CD4-positive, alpha-beta T cell treated with Interleukin-15 for 4 hours (primary cell): ENCODE results near the gene TSPAN12.
"Not testable (repeated sequence)": the region's sequence is repeated elsewhere in the genome, so short reads cannot be mapped to it uniquely, and the experiment has no call there.

ENCODE experiments used
- DNase-seq: peaks from one replicate; pipeline ENCODE4 v3.0.0-alpha.2; 2020; ENCODE audit warnings: low spot score

TSPAN12 gene

DNA sequence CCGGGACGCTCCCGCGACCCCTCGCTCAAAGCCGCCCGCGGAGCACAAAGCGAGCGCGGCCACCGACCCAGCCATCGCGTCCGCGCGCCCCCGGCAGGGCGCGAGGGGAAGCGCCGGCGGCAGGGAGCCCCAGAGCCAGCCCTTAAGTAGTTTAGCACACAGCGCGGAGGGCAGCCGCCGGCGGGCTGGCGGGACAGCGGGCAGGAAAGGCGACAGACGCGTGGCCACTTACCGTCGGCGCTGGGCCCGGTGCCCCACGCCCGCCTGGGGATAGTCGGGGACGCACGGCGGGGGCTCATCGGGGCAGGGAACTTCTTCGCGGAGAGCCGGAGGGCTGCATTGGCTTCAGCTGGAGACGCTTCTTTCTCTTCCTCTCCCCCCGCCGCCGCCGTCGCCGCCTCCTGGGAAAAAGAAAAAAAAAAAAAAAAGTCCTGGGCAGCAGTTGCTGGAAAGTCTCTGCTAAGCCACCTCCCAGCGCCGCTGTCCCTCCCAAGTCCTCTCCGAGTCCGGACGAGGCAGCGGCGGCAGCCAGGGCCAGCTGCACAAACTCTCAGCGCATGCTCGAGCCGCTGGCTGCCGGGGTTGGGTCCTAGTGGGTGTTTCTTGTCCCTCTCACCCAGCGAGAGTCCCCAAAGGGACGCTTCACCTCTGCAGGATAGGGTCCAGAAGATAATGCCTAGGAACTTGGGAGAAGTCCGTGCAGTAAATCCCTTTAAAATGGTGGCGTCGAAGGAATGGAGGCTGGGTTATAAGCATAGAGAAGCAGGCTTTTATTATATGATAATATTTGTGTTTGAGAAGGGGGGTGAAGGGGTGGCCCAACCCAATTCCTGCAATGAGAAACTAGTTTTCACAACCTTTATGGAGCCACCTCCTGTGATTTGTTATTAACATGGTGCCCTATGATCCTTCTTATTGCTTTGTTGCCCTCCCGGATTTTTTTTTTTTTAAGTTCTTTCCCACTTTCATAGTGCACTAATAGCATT is at the start of gene TSPAN12:
TSS of gene TSPAN12 (minus strand) at position 557 of the 986 bp plus-strand sequence. CDS start 1,381 bp downstream, outside the sequence.
- DNase-seq, result peak; percentile 25

DNA sequence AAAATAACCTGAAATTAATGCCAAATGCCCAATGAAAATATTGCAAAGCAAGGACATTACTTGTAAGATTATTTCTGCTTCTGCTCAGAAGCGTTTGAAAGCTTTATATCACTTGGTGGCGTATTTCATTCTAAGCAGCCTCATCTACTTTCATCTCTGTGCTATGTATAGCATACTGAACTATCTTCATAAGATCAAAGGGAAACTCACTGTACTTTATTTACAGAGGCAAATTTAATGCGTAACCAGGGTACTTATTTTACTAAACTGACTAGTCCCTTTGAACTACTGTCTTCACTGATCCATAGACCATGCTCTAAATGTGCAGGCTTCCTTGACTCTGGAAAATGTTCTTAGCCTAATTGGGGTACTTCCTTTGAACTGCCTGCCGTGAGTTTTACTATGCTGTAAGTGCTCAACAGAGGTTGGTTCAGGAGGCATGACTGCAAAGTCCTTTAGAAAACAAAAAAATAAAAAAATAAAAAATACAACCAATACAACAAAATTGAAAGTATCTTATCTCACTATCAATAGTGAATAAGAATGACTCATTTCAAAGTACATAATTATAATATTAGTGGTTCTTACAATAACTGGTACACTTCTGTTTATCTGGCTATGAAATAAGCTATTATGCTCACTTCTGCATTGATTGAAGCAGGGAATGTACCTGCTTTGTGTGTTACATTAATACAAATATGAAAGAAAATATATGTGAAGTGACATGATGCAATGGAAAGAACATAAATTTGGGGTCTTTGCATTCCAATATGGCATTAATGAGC is 41.0 kb upstream of the TSPAN12 start:
- no peak for DNase-seq

DNA sequence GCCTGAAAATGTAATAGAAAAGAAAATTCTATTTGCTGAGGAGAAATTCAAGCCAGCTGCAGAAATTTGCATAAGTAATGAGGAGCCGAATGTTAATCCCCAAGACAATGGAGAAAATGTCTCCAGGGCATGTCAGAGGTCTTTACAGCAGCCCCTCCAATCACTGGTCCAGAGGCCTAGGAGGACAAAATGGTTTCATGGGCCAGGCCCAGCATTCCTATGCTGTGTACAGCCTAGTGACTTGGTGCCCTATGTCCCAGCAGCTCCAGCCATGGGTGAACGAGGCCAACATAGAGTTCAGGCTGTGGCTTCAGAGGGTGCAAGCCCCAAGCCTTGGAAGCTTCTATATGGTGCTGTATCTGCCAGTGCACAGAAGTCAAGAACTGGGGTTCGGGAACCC is 37.3 kb upstream of the TSPAN12 start:
- DNase-seq, result not testable (repeated sequence)

DNA sequence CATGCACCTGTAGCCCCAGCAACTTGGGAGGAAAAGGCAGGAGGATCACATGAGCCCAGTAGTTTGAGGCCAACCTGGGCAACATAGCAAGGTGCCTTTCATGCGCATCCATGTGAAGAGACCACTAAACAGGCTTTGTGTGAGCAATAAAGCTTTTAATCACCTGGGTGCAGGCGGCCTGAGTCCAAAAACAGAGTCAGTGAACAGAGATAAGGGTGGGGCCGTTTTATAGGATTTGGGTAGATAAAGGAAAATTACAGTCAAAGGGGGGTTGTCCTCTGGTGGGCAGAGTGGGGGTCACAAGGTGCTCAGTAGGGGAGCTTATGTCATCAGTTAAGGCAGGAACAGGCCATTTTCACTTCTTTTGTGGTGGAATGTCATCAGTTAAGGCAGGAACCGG is 27.7 kb upstream of the TSPAN12 start:
- not testable (repeated sequence) for DNase-seq

DNA sequence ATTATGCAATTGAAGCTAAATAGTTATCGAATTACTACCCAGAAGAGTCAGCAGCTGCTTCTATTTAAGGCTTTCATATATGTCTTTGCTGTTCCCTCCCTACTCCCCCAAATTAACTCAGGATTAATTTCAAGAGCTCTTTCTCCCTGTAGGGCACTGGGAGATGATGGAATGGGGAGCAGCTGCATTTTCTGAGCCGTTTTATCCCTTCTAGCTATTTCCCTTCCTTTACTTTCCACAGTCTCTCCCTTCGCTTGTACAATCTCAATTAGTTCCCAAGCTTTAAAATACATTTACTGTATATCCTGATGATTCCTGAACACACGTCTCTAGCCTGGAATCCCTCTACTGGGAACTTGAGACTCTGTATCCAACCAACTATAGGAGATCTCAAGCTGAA is 19.8 kb upstream of the TSPAN12 start:
- DNase-seq, result no peak

DNA sequence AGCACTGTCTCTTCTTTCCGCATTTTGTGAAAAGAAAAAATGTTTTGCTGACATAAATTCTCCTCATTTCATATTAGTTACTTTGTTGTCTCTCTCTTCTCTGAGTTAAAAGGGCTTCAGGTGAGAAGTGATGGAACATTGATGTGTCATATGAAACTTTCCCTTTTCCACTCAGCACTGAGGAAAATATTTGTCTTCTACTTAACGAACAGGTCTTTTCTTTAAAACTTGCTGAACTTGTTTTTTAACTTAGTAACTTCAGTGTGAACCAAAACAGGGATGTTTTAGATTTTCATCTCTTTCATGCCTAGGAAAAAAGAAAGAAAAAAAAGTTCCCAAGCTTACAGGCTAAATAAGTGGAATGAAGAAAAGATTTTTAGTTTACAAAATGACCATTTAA is 19.0 kb upstream of the TSPAN12 start:
- DNase-seq, result no peak

DNA sequence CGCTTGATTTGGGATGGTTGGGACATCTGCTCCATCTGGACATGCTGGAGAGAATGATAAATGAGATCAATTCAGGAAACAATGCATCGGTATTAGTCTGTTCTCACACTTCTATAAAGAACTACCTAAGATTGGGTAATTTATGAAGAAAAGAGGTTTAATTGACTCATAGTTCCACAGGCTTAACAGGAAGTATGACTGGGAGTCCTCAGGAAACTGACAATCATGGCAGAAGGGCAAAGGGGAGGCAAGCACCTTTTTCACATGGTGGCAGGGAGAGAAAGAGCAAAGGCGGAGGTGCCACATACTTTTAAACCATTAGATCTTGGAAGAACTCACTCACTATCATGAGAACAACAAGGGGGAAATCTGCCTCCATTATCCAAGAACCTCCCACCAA is 16.8 kb upstream of the TSPAN12 start:
- no peak for DNase-seq

GRCh38 chr7:120874016-120874415 is 16.1 kb upstream of the TSPAN12 start:
- DNase-seq, result no peak

GRCh38 chr7:120873401-120873800 is 15.5 kb upstream of the TSPAN12 start:
- no peak for DNase-seq

GRCh38 chr7:120869700-120870099 is 11.8 kb upstream of the TSPAN12 start:
- no peak for DNase-seq

DNA sequence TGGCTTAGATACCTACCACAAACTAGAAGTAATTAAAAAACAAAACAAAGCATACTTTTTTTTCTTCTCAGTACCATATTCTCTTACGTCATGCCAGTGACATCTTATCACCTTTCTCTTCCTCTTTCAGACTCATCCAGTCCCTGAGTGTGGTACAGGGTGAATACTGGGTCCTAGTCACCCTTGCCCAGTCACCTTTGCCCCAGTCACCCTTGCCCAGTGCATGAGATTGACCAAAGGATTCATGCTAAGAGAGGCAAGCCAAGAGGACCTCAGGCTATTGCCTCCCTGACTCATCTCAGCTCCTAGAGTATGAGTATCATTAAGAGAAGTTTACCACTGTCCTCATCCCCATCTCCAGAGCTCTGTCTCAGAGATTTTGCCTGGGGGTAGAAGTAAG is 10.0 kb upstream of the TSPAN12 start:
- no peak for DNase-seq

DNA sequence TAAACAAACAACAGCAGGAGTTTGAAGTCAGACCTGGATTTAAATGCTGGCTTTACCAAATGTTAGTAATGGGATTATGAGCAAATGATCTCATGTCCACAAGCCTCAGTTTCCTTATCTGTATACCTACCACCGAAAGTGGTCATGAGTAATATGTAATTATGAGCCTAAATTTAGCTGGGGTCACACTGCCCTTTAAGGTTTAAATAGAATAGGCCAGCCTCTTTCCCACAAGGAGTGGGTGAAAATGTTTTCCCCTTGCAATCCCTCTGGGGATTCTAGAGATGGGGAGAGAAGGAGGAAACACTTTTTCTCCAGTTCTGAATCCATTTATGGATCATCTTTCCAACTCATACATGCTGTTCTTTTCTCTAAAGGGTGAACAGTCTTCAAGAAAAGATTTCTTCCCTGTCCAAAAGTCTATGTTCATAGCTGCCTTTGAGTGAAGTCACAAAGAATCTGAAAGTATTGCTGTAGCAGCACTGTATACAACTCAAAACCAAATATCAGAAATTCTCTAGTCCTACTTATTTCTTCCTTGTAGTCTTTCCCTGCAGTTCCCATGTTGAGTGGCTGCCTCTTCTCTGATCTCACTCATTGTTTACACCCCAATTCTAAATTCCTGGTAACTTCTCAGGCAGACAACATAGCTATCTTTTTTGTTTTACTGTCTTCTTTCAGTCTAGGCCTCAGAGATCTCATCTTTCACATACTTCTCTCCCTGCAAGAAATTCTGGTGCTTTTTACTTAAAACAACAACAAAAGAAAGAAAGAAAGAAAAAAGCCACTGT is 7.4 kb upstream of the TSPAN12 start:
- DNase-seq, result no peak

DNA sequence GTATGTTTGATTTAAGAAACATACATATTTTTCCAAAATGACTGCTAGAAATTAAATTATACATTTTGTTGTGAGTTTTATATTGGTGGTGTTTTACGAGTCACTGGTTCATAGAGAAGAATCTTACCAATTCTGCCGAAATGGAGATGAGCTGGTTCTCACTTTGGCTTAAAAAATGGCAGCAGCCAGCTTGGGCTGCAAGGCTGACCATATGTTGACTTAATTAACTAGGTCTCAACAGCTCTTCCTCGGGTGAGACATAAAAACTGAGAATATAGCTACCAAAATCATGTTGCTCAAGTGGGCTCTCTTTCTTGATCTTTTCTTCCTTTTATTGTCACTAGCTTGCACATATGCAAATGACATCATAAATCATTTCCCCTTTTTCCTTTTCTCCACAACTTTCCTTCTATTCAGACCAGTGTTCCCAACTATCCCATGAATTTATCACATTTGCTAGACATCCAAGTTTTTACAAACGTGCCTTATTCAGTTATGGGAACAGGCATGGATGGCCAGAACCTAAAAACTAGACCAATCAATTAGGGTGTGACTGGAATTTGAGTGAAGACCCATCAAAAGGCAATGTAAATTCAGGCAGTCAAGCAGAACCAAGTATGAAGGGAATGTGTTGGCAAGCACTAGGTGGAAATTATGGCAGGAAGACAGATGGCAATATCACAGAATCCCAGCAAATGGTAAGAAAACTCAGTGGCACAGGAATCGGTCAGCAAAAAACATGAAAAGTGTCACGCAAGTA is 6.4 kb upstream of the TSPAN12 start:
- no peak for DNase-seq

DNA sequence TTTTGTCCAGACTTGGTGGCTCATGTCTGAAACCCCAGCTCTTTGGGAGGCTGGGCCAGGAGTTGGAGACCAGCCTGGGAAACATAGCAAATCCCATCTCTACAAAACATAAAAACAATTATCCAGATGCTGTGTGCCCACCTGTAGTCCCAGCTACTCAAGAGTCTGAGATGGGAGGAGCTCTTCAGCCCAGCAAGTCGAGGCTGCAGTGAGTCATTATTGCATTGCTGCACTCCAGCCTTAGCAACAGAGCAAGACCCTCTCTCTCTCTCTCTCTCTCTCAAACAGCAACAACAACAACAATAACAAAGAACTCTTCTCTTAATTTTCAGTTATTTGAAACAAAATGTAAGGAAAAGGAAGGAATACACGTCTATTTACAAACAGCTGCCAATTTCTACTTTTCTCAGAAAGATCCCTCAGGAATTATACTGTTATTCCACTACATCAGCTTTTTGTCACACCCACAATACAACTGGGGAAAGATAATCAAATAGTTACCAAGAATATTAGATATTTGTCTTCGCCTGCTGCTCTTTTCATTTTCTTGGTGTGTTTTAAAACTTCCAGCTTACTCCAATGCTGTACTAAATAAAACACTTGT is 5.1 kb upstream of the TSPAN12 start:
- no peak for DNase-seq

DNA sequence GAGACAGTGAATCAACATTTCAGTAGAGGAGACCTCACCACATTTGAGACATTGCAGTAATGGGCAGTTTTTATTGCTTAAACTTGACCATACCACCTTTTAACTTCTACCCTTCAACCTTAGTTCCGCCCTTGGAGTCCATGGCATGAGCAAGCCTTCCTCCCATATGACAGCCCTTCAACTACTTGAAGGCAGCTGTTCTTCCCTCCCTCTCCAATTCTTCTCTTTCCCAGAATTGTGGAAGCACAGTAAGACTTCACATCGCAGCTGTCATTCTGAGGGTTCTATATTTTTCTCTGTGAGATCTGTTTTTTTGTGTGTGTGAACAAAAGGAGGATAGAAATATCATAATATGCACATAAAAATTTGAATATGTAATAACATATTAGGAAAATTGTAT is 2.2 kb upstream of the TSPAN12 start:
- DNase-seq, result no peak

- no peak for DNase-seq
Observed at GRCh38 chr7:120859459-120859858, 1.5 kb upstream of the TSPAN12 start.

GRCh38 chr7:120856621-120857352 is 1.2 kb downstream of the TSPAN12 start:
- no peak for DNase-seq

DNA sequence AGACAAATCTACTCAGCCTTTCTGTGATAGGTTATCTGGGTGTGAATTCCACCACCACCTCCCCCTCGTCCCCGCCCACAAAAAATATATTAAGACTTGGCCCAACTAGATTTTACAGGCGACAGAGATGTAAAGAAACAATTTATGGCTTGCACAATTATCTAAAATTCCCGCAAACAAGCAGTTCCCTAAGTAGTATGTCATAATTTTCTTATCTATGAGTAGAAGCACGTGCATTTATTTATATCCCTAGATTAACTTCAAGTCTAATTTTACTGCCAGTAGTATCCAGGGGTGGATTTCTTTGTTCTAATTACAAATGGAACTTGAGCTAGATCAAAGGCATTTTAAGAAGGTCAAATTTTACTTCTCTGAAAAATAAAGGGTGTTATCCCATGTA is 1.7 kb downstream of the TSPAN12 start:
- no peak for DNase-seq

- DNase-seq, result no peak
Observed at GRCh38 chr7:120852700-120853099, 5.2 kb downstream of the TSPAN12 start.

- DNase-seq, result no peak
Observed at GRCh38 chr7:120843109-120843508, 14.8 kb downstream of the TSPAN12 start.
